IMR-90 (cell line): ENCODE measurements around the gene MYO1D. TPM values are rescaled to one million over a fixed set of nuclear protein-coding genes. Genes with fewer than 3 reads are reported as not detected.

Experiments used
- ATAC-seq: fragments of 200-7000 bp; cut with Tn5 transposase; 2 replicates; pipeline ENCODE4 v1.9.1; 2020; ENCODE audit warnings: low read depth, mild to moderate bottlenecking, moderate library complexity
- BruUV-seq: library from RNA; stranded (reverse); fragments of 400-500 nt; replicated peaks from 2 replicates; lab custom pipeline; 2021; lab: Mats Ljungman, UMichigan
- CTCF ChIA-PET: fragments of 300-600 bp; formaldehyde crosslinking; extraction: SDS; loops from one replicate; lab custom pipeline; 2021; ENCODE audit warnings: antibody characterized with exemption; lab: Yijun Ruan, JAX
- POLR2A ChIA-PET: fragments of 300-600 bp; sonication (Branson Sonifier 250); formaldehyde crosslinking; loops from one replicate; lab custom pipeline; 2022; ENCODE audit warnings: antibody characterized with exemption; ENCODE audit not compliant: unreplicated experiment; lab: Charles Lee
- DNase-seq: peaks from one replicate; pipeline ENCODE4 v3.0.0; 2013
- H2AFZ ChIP-seq: replicated peaks from 2 replicates; pipeline ENCODE3; 2013; ENCODE audit warnings: low read length, mild to moderate bottlenecking; ENCODE audit not compliant: poor library complexity
- H2AK5ac ChIP-seq: 2 replicates; pipeline ENCODE4 v1.6.1; 2013; ENCODE audit warnings: low read depth, low read length, inconsistent platforms
- H2AK9ac ChIP-seq: replicated peaks from 2 replicates; pipeline ENCODE3; 2013; ENCODE audit warnings: mild to moderate bottlenecking, low read depth, low read length, moderate library complexity; ENCODE audit not compliant: poor library complexity
- H2BK120ac ChIP-seq: 2 replicates; pipeline ENCODE4 v1.6.1; 2013; ENCODE audit warnings: low read depth, low read length, inconsistent platforms
- H2BK15ac ChIP-seq: 3 replicates; pipeline ENCODE4 v1.6.1; 2013; ENCODE audit warnings: low read depth, low read length, inconsistent platforms
- H2BK20ac ChIP-seq: 2 replicates; pipeline ENCODE4 v1.6.1; 2013; ENCODE audit warnings: low read depth, mild to moderate bottlenecking, inconsistent platforms, low read length, moderate library complexity
- H2BK5ac ChIP-seq: 2 replicates; pipeline ENCODE4 v1.6.1; 2013; ENCODE audit warnings: mild to moderate bottlenecking, low read depth, low read length, inconsistent platforms; ENCODE audit not compliant: poor library complexity, severe bottlenecking
- H3K14ac ChIP-seq: replicated peaks from 2 replicates; pipeline ENCODE4 v1.6.1; 2013; ENCODE audit warnings: low read depth, low read length, inconsistent platforms
- H3K18ac ChIP-seq: 2 replicates; pipeline ENCODE4 v1.6.1; 2013; ENCODE audit warnings: low read depth, low read length, control low read depth
- H3K23ac ChIP-seq: 2 replicates; pipeline ENCODE4 v1.6.1; 2013; ENCODE audit warnings: low read depth, low read length, inconsistent platforms
- H3K27ac ChIP-seq: 2 replicates; pipeline ENCODE4 v1.5.1; 2013; ENCODE audit warnings: mild to moderate bottlenecking, control low read depth, low read length; ENCODE audit not compliant: insufficient read depth
- H3K27me3 ChIP-seq: 2 replicates; pipeline ENCODE4 v1.6.1; 2013; ENCODE audit warnings: low read length; ENCODE audit not compliant: control insufficient read depth, insufficient read depth
- H3K36me3 ChIP-seq: 2 replicates; pipeline ENCODE4 v1.6.1; 2013; ENCODE audit warnings: low read length, mixed read lengths; ENCODE audit not compliant: control insufficient read depth, insufficient read depth
- H3K4ac ChIP-seq: 2 replicates; pipeline ENCODE4 v1.6.1; 2013; ENCODE audit warnings: low read depth, low read length, inconsistent platforms
- H3K4me1 ChIP-seq: 2 replicates; pipeline ENCODE4 v1.6.1; 2013; ENCODE audit warnings: low read length, mixed read lengths; ENCODE audit not compliant: control insufficient read depth, insufficient read depth
- H3K4me2 ChIP-seq: 2 replicates; pipeline ENCODE4 v1.6.1; 2013; ENCODE audit warnings: low read depth, mild to moderate bottlenecking, control low read depth, low read length, moderate library complexity
- H3K4me3 ChIP-seq: 2 replicates; pipeline ENCODE4 v1.5.1; 2013; ENCODE audit warnings: low read depth, mild to moderate bottlenecking, control low read depth, low read length, moderate library complexity; ENCODE audit not compliant: insufficient read depth
- H3K56ac ChIP-seq: 2 replicates; pipeline ENCODE4 v1.6.1; 2013; ENCODE audit warnings: low read length, inconsistent platforms; ENCODE audit not compliant: insufficient read depth; ENCODE audit errors: extremely low read depth
- H3K79me1 ChIP-seq, 2 experiments: 2 replicates each; pipeline ENCODE4 v1.6.1; 2013; ENCODE audit warnings: low read length in 2 of 2, inconsistent platforms in 1 of 2, low read depth in 1 of 2
- H3K9ac ChIP-seq: 2 replicates; pipeline ENCODE4 v1.6.1; 2013; ENCODE audit warnings: low read depth, low read length, control low read depth
- H3K9me1 ChIP-seq: 2 replicates; pipeline ENCODE4 v1.6.1; 2013; ENCODE audit warnings: low read length, inconsistent platforms; ENCODE audit not compliant: insufficient read depth
- H3K9me3 ChIP-seq: 2 replicates; pipeline ENCODE4 v1.6.1; 2013; ENCODE audit warnings: low read length; ENCODE audit not compliant: control insufficient read depth, insufficient read depth
- H4K20me1 ChIP-seq: 2 replicates; pipeline ENCODE4 v1.6.1; 2013; ENCODE audit warnings: low read length, inconsistent platforms; ENCODE audit not compliant: insufficient read depth
- H4K5ac ChIP-seq: 2 replicates; pipeline ENCODE4 v1.6.1; 2013; ENCODE audit warnings: mild to moderate bottlenecking, low read depth, low read length, control low read depth
- H4K8ac ChIP-seq, 2 experiments: 2 replicates each; pipeline ENCODE4 v1.6.1; 2013; ENCODE audit warnings: low read depth in 2 of 2, low read length in 2 of 2, control low read depth in 1 of 2, inconsistent platforms in 1 of 2
- H4K91ac ChIP-seq: 2 replicates; pipeline ENCODE4 v1.6.1; 2013; ENCODE audit warnings: low read depth, low read length, inconsistent platforms; ENCODE audit not compliant: insufficient read depth
- BHLHE40 ChIP-seq: fragments of 150-350 bp; IDR thresholded peaks from 2 replicates; pipeline ENCODE4 v1.6.1; 2016; ENCODE audit warnings: mild to moderate bottlenecking, low read depth, low read length
- CEBPB ChIP-seq: IDR thresholded peaks from 2 replicates; pipeline ENCODE4 v1.6.1; 2012; ENCODE audit warnings: low read depth, low read length, improper control_type of control experiment
- CHD1 ChIP-seq: IDR thresholded peaks from 2 replicates; pipeline ENCODE4 v1.6.1; 2012; ENCODE audit warnings: low read depth, low read length, improper control_type of control experiment
- FOS ChIP-seq: fragments of 150-350 bp; IDR thresholded peaks from 2 replicates; pipeline ENCODE4 v1.6.1; 2016; ENCODE audit warnings: low read depth, low read length
- MAFK ChIP-seq: IDR thresholded peaks from 2 replicates; pipeline ENCODE4 v1.6.1; 2012; ENCODE audit warnings: low read depth, low read length, improper control_type of control experiment
- MAZ ChIP-seq: IDR thresholded peaks from 2 replicates; pipeline ENCODE4 v1.6.1; 2012; ENCODE audit warnings: low read depth, mild to moderate bottlenecking, low read length, improper control_type of control experiment, moderate library complexity, borderline replicate concordance
- MXI1 ChIP-seq: IDR thresholded peaks from 2 replicates; pipeline ENCODE4 v1.6.1; 2012; ENCODE audit warnings: low read depth, mild to moderate bottlenecking, low read length, moderate library complexity, borderline replicate concordance
- NFE2L2 ChIP-seq: fragments of 150-350 bp; IDR thresholded peaks from 2 replicates; pipeline ENCODE4 v1.6.1; 2016; ENCODE audit warnings: low read depth, mild to moderate bottlenecking, low read length
- POLR2A ChIP-seq: IDR thresholded peaks from 2 replicates; pipeline ENCODE4 v1.6.1; 2012; ENCODE audit warnings: mild to moderate bottlenecking, low read depth, low read length
- RAD21 ChIP-seq: IDR thresholded peaks from 2 replicates; pipeline ENCODE4 v1.6.1; 2012; ENCODE audit warnings: low read length, improper control_type of control experiment
- RCOR1 ChIP-seq: IDR thresholded peaks from 2 replicates; pipeline ENCODE4 v1.6.1; 2012; ENCODE audit warnings: mild to moderate bottlenecking, low read length, improper control_type of control experiment; ENCODE audit not compliant: insufficient replicate concordance
- RFX5 ChIP-seq: IDR thresholded peaks from 2 replicates; pipeline ENCODE4 v1.8.0; 2012; ENCODE audit warnings: low read depth, mild to moderate bottlenecking, low read length, moderate library complexity
- SMC3 ChIP-seq: fragments of 150-350 bp; IDR thresholded peaks from 2 replicates; pipeline ENCODE4 v1.6.1; 2016; ENCODE audit warnings: low read depth, mild to moderate bottlenecking, antibody characterized with exemption, low read length, moderate library complexity
- WGBS, 2 experiments: methylation state at CpG; one replicate each; pipeline versions ENCODE4 v1.1.5 to v1.1.7; 2013; ENCODE audit warnings: missing lambda C conversion rate in 2 of 2; ENCODE audit not compliant: insufficient read length in 1 of 2; ENCODE audit errors: extremely low coverage in 2 of 2; 5-methylcytosine and 5-hydroxymethylcytosine counted together
- dilution Hi-C: fragments of 300-500 bp; cut with HindIII; formaldehyde crosslinking; loops from one replicate; pipeline ENCODE4 v1.14.3; 2018; ENCODE audit warnings: low sequenced_read_pairs; ENCODE audit not compliant: unreplicated experiment
- in situ Hi-C: fragments of 300-500 bp; cut with MboI; formaldehyde crosslinking; loops from 3 replicates; pipeline ENCODE4 v1.14.3; 2019; ENCODE audit warnings: low sequenced_read_pairs, inconsistent platforms, mixed read lengths
- intact Hi-C: fragments of 100-400 bp; cut with micrococcal nuclease; formaldehyde crosslinking; loops from 2 replicates; pipeline ENCODE4 v1.10.0; 2022
- polyA plus RNA-seq, 3 experiments: library from polyadenylated mRNA; depleted of rRNA; stranded (reverse); fragments of >200 nt; gene quantifications; 2 replicates each; pipeline ENCODE4 v1.2.3, GENCODE V29; 2012; ENCODE audit warnings: low replicate concordance in 1 of 3
- total RNA-seq: library from RNA; depleted of rRNA; stranded (reverse); fragments of >200 nt; gene quantifications from 2 replicates; pipeline ENCODE4 v1.2.3, GENCODE V29; 2012
- TF ChIP-seq, protein P1 (sequence below): conservative IDR thresholded peaks from 2 replicates; pipeline ENCODE4 v1.5.1; 2012; ENCODE audit warnings: mild to moderate bottlenecking, low read depth, low read length, improper control_type of control experiment
- TF ChIP-seq, protein P2 (sequence below): fragments of 150-350 bp; IDR thresholded peaks from 2 replicates; pipeline ENCODE4 v1.6.1; 2016; ENCODE audit warnings: low read depth, mild to moderate bottlenecking, low read length, moderate library complexity, borderline replicate concordance
- TF ChIP-seq, protein P3 (sequence below): fragments of 150-350 bp; IDR thresholded peaks from 2 replicates; pipeline ENCODE4 v1.6.1; 2017; ENCODE audit warnings: mild to moderate bottlenecking, antibody characterized with exemption, low read length, low read depth

Gene MYO1D
- total and polyA plus RNA-seq, 2 of the 4 experiments (the other 2 are of a cell fraction): 0.63 to 0.90 TPM

DNA sequence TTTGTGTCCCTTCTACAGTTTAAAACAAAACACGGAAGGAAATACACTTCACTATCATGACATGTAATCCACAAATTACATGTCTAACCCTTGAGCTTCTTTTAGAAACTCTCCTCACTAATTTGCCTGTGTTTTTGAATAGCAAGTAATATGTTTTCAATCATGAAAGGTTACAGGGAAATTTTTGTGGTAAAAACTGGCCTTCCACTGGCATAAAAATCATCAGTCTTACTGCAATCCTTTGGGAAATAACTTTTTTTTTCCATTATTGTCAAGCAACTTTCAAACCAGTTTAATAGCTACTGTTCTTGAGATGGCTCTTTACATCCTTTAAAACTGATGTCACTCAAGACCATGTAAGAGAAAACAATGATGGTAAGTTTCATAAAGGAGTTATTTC is 27.0 kb downstream of the MYO1D start:
- H3K9me1 ChIP-seq: no peaks in the 10 kb centered on the region
- H4K20me1 ChIP-seq: no peaks in the 10 kb centered on the region
- dilution Hi-C loops: no loop called here
- H3K14ac ChIP-seq: no peak overlapping the region
- no peak overlapping the region for H2BK5ac ChIP-seq
- no peaks in the 10 kb centered on the region for H3K36me3 ChIP-seq
- no peak for DNase-seq
- H3K27me3 ChIP-seq: no peaks in the 10 kb centered on the region; the same call in 1 of the 2 replicates
- no peak overlapping the region for H3K56ac ChIP-seq
- no peak for TF ChIP-seq BHLHE40
- TF ChIP-seq, protein P1, sequence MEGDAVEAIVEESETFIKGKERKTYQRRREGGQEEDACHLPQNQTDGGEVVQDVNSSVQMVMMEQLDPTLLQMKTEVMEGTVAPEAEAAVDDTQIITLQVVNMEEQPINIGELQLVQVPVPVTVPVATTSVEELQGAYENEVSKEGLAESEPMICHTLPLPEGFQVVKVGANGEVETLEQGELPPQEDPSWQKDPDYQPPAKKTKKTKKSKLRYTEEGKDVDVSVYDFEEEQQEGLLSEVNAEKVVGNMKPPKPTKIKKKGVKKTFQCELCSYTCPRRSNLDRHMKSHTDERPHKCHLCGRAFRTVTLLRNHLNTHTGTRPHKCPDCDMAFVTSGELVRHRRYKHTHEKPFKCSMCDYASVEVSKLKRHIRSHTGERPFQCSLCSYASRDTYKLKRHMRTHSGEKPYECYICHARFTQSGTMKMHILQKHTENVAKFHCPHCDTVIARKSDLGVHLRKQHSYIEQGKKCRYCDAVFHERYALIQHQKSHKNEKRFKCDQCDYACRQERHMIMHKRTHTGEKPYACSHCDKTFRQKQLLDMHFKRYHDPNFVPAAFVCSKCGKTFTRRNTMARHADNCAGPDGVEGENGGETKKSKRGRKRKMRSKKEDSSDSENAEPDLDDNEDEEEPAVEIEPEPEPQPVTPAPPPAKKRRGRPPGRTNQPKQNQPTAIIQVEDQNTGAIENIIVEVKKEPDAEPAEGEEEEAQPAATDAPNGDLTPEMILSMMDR: no peak
- TF ChIP-seq RAD21: no peak
- no peak for TF ChIP-seq FOS
- TF ChIP-seq MXI1: no peak
- TF ChIP-seq POLR2A: no peak
- no peak for TF ChIP-seq MAFK
- TF ChIP-seq RCOR1: no peak
- no peak for TF ChIP-seq CHD1
- TF ChIP-seq, protein P2, sequence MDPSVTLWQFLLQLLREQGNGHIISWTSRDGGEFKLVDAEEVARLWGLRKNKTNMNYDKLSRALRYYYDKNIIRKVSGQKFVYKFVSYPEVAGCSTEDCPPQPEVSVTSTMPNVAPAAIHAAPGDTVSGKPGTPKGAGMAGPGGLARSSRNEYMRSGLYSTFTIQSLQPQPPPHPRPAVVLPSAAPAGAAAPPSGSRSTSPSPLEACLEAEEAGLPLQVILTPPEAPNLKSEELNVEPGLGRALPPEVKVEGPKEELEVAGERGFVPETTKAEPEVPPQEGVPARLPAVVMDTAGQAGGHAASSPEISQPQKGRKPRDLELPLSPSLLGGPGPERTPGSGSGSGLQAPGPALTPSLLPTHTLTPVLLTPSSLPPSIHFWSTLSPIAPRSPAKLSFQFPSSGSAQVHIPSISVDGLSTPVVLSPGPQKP: no peak
- TF ChIP-seq NFE2L2: no peak
- no peak for TF ChIP-seq SMC3
- no peak for TF ChIP-seq RFX5
- TF ChIP-seq MAZ: no peak
- no peak for TF ChIP-seq CEBPB
- TF ChIP-seq, protein P3, sequence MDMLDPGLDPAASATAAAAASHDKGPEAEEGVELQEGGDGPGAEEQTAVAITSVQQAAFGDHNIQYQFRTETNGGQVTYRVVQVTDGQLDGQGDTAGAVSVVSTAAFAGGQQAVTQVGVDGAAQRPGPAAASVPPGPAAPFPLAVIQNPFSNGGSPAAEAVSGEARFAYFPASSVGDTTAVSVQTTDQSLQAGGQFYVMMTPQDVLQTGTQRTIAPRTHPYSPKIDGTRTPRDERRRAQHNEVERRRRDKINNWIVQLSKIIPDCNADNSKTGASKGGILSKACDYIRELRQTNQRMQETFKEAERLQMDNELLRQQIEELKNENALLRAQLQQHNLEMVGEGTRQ: no peak
- H3K9ac ChIP-seq: no peak overlapping the region
- H2AK9ac ChIP-seq: no peak overlapping the region
- in situ Hi-C loops: no loop called here
- no peaks in the 10 kb centered on the region for H3K4me1 ChIP-seq
- no peak overlapping the region for H4K91ac ChIP-seq
- no peak overlapping the region for H4K8ac ChIP-seq
- CTCF ChIA-PET: no interaction called here
- intact Hi-C loops: no loop called here
- no peak overlapping the region for H2AK5ac ChIP-seq
- no TSS peak for BruUV-seq
- H3K23ac ChIP-seq: no peak overlapping the region
- no peak overlapping the region for H3K4me3 ChIP-seq
- H3K79me1 ChIP-seq: no peaks in the 10 kb centered on the region
- H4K5ac ChIP-seq: no peak overlapping the region
- POLR2A ChIA-PET: no interaction called here
- ATAC-seq: no peak
- H3K9me3 ChIP-seq: no peaks in the 10 kb centered on the region
- no peak overlapping the region for H3K4me2 ChIP-seq
- no peak overlapping the region for H3K4ac ChIP-seq
- H3K18ac ChIP-seq: no peak overlapping the region
- no peak overlapping the region for H2BK120ac ChIP-seq
- H2BK20ac ChIP-seq: no peak overlapping the region
- no peak overlapping the region for H2AFZ ChIP-seq
- H3K27ac ChIP-seq: no peak overlapping the region
- no CpG with 5 or more reads among the region's 1 CpG for whole genome bisulfite sequencing, 2 experiments
- no peak overlapping the region for H2BK15ac ChIP-seq
